ENCODE measurements around the gene TBC1D10B. TPM values are rescaled to one million over a fixed set of nuclear protein-coding genes. Genes with fewer than 3 reads are reported as not detected.
"Not testable (repeated sequence)": the region's sequence is repeated elsewhere in the genome, so short reads cannot be mapped to it uniquely, and the experiment has no call there.

Gene TBC1D10B
- total and polyA plus RNA-seq, 7 donors, result 14.5 to 38.3 (median 24.6) TPM

- H3K9me3 ChIP-seq, H3K4me1 ChIP-seq, H3K36me3 ChIP-seq, H3K27me3 ChIP-seq: not testable (repeated sequence)
- intact Hi-C loops (cut with DNase I), result loop anchor here (1.0 to 5.0 kb wide), 2 partner anchors 17 to 72 kb away; partner anchors contain the start of gene ZNF771
- 0% methylated on average over 70 of the region's 70 CpGs for WGBS, 2 donors
- peak; percentile 92 for DNase-seq
- H3K27ac ChIP-seq, result peak overlapping the region; percentile 94 to 99 (median 96)
- TF ChIP-seq POLR2AphosphoS5 (IDR thresholded peaks at IDR 0.05) (peak; percentile 43 to 83 (median 82)), POLR2A (IDR thresholded peaks at IDR 0.05) (peak; percentile 63 to 73)
- H3K4me3 ChIP-seq, result peak overlapping the region; percentile 69 to 98 (median 72)
Observed at GRCh38 chr16:30335028-30335597, 35.2 kb downstream of the TBC1D10B start.

GRCh38 chr16:30334473-30334989 is 35.8 kb downstream of the TBC1D10B start:
- H3K4me1 ChIP-seq; H3K27me3 ChIP-seq; H3K36me3 ChIP-seq; H3K9me3 ChIP-seq; intact Hi-C loops (cut with DNase I): not testable (repeated sequence)
- peak; percentile 90 for DNase-seq
- peak overlapping the region; percentile 94 to 99 (median 96) for H3K27ac ChIP-seq
- 0% methylated on average over 28 of the region's 33 CpGs for WGBS, 2 donors
- H3K4me3 ChIP-seq, result peak overlapping the region; percentile 69 to 98 (median 72)

GRCh38 chr16:30324220-30324619 is 46.1 kb downstream of the TBC1D10B start:
- H3K4me1 ChIP-seq; H3K27me3 ChIP-seq; intact Hi-C loops (cut with DNase I); H3K36me3 ChIP-seq; H3K9me3 ChIP-seq; DNase-seq; H3K27ac ChIP-seq; H3K4me3 ChIP-seq: not testable (repeated sequence)
- 94 to 96% methylated on average over 6 of the region's 6 CpGs for WGBS, 2 donors

- H3K36me3 ChIP-seq; H3K9me3 ChIP-seq; H3K4me3 ChIP-seq; H3K4me1 ChIP-seq; H3K27me3 ChIP-seq; intact Hi-C loops (cut with DNase I); H3K27ac ChIP-seq; DNase-seq: not testable (repeated sequence)
- 51 to 81% methylated on average over 2 of the region's 2 CpGs for WGBS, 2 donors
Observed at GRCh38 chr16:30318647-30319046, 51.6 kb downstream of the TBC1D10B start.

GRCh38 chr16:30310937-30311336 is 59.4 kb downstream of the TBC1D10B start:
- H3K36me3 ChIP-seq; DNase-seq; H3K27ac ChIP-seq; H3K4me1 ChIP-seq; H3K27me3 ChIP-seq; intact Hi-C loops (cut with DNase I); H3K4me3 ChIP-seq; H3K9me3 ChIP-seq: not testable (repeated sequence)
- WGBS, 2 donors, result 91% methylated on average over 3 of the region's 4 CpGs

- 89 to 95% methylated on average over 5 of the region's 5 CpGs for WGBS, 2 donors
- intact Hi-C loops (cut with DNase I), result not testable (repeated sequence)
Observed at GRCh38 chr16:30309255-30309654, 61.0 kb downstream of the TBC1D10B start.

More at GRCh38 chr16:30309255-30309654, 61.0 kb downstream of the TBC1D10B start:
- not testable (repeated sequence) for H3K4me3 ChIP-seq, H3K36me3 ChIP-seq, H3K27me3 ChIP-seq, H3K9me3 ChIP-seq, H3K27ac ChIP-seq, DNase-seq, H3K4me1 ChIP-seq

Small RNA genes lying within 50 kb of the gene (small RNA-seq; reads per million reads assigned to genes)
- 0 to 0.54 (median 0) reads per million in 3 donors for gene RF00406

Other genes starting within 250 kb of the TBC1D10B start
- 10 to 100 TPM; 43.8 to 59.9 (median 57.6) TPM for gene MAPK3, start 247.3 kb downstream of the TBC1D10B start, total RNA-seq
- gene MAPK3, start 247.3 kb downstream of the TBC1D10B start, polyA plus RNA-seq, result 100 to 1,000 TPM; 214 to 365 (median 321) TPM
- 10 to 100 TPM; 14.7 to 28.0 (median 24.4) TPM for gene CORO1A, start 186.9 kb downstream of the TBC1D10B start, total RNA-seq
- 100 to 1,000 TPM in 1 of 3 donors, 10 to 100 TPM in 2; 35.8 to 309 (median 40.2) TPM for gene CORO1A, start 186.9 kb downstream of the TBC1D10B start, polyA plus RNA-seq
- gene BOLA2B, start 176.8 kb downstream of the TBC1D10B start, total RNA-seq, result 100 to 1,000 TPM in 3 of 4 donors, 10 to 100 TPM in 1; 35.4 to 186 (median 152) TPM
- gene BOLA2B, start 176.8 kb downstream of the TBC1D10B start, polyA plus RNA-seq, result 100 to 1,000 TPM; 414 to 509 (median 434) TPM
- gene SLX1A, start 176.6 kb downstream of the TBC1D10B start, total RNA-seq, result 10 to 100 TPM; 12.0 to 29.6 (median 18.1) TPM
- gene SLX1A, start 176.6 kb downstream of the TBC1D10B start, polyA plus RNA-seq, result 10 to 100 TPM; 46.8 to 77.9 (median 61.9) TPM
- 10 to 100 TPM in 3 of 4 donors, 1 to 10 TPM in 1; 8.0 to 26.9 (median 20.3) TPM for gene SULT1A3, start 171.2 kb downstream of the TBC1D10B start, total RNA-seq
- gene SULT1A3, start 171.2 kb downstream of the TBC1D10B start, polyA plus RNA-seq, result 10 to 100 TPM; 17.4 to 21.0 (median 20.1) TPM
- 1 to 10 TPM in 3 of 4 donors, under 1 TPM in 1; 0.82 to 5.3 (median 2.6) TPM for gene NPIPB13, start 122.0 kb downstream of the TBC1D10B start, total RNA-seq
- gene NPIPB13, start 122.0 kb downstream of the TBC1D10B start, polyA plus RNA-seq, result 1 to 10 TPM in 1 of 3 donors, under 1 TPM in 2; 0.60 to 6.9 (median 0.92) TPM
- gene CD2BP2, start 15.2 kb downstream of the TBC1D10B start, total RNA-seq, result 10 to 100 TPM; 29.9 to 57.3 (median 43.0) TPM
- gene CD2BP2, start 15.2 kb downstream of the TBC1D10B start, polyA plus RNA-seq, result 10 to 100 TPM; 45.0 to 51.8 (median 48.0) TPM
- gene MYL11, start 4.3 kb upstream of the TBC1D10B start, total RNA-seq, result not detected
- gene MYL11, start 4.3 kb upstream of the TBC1D10B start, polyA plus RNA-seq, result not detected
- gene SEPTIN1, start 12.1 kb upstream of the TBC1D10B start, total RNA-seq, result 1 to 10 TPM in 3 of 4 donors, under 1 TPM in 1; 0.82 to 5.8 (median 1.9) TPM
- 10 to 100 TPM in 1 of 3 donors, 1 to 10 TPM in 2; 1.2 to 46.6 (median 2.4) TPM for gene SEPTIN1, start 12.1 kb upstream of the TBC1D10B start, polyA plus RNA-seq
- gene ZNF48, start 24.9 kb upstream of the TBC1D10B start, total RNA-seq, result 10 to 100 TPM in 3 of 4 donors, 1 to 10 TPM in 1; 8.1 to 12.8 (median 11.4) TPM
- gene ZNF48, start 24.9 kb upstream of the TBC1D10B start, polyA plus RNA-seq, result 1 to 10 TPM; 2.4 to 5.9 (median 2.8) TPM
- 10 to 100 TPM; 17.4 to 30.7 (median 20.3) TPM for gene ZNF771, start 37.1 kb upstream of the TBC1D10B start, total RNA-seq
- gene ZNF771, start 37.1 kb upstream of the TBC1D10B start, polyA plus RNA-seq, result 1 to 10 TPM; 2.5 to 5.2 (median 3.0) TPM
- 10 to 100 TPM; 10.5 to 19.9 (median 16.5) TPM for gene DCTPP1, start 59.5 kb upstream of the TBC1D10B start, total RNA-seq
- gene DCTPP1, start 59.5 kb upstream of the TBC1D10B start, polyA plus RNA-seq, result 100 to 1,000 TPM; 140 to 175 (median 156) TPM
- gene SEPHS2, start 75.4 kb upstream of the TBC1D10B start, total RNA-seq, result 10 to 100 TPM; 25.0 to 32.3 (median 25.3) TPM
- 100 to 1,000 TPM in 2 of 3 donors, 10 to 100 TPM in 1; 80.5 to 213 (median 175) TPM for gene SEPHS2, start 75.4 kb upstream of the TBC1D10B start, polyA plus RNA-seq
- gene ITGAL, start 102.2 kb upstream of the TBC1D10B start, total RNA-seq, result 1 to 10 TPM; 1.1 to 3.8 (median 2.6) TPM
- 10 to 100 TPM in 1 of 3 donors, 1 to 10 TPM in 1, under 1 TPM in 1; 0.60 to 20.7 (median 2.8) TPM for gene ITGAL, start 102.2 kb upstream of the TBC1D10B start, polyA plus RNA-seq
- gene ZNF768, start 156.1 kb upstream of the TBC1D10B start, total RNA-seq, result 10 to 100 TPM; 32.4 to 55.9 (median 42.7) TPM
- 10 to 100 TPM; 46.2 to 61.0 (median 54.8) TPM for gene ZNF768, start 156.1 kb upstream of the TBC1D10B start, polyA plus RNA-seq
- 10 to 100 TPM; 10.3 to 15.5 (median 13.1) TPM for gene ZNF747, start 164.4 kb upstream of the TBC1D10B start, total RNA-seq
- 10 to 100 TPM in 1 of 3 donors, 1 to 10 TPM in 2; 6.0 to 12.0 (median 8.3) TPM for gene ZNF747, start 164.4 kb upstream of the TBC1D10B start, polyA plus RNA-seq
- gene ZNF764, start 187.9 kb upstream of the TBC1D10B start, total RNA-seq, result 1 to 10 TPM; 6.1 to 8.6 (median 8.1) TPM
- gene ZNF764, start 187.9 kb upstream of the TBC1D10B start, polyA plus RNA-seq, result 1 to 10 TPM; 3.5 to 7.7 (median 4.8) TPM
- 10 to 100 TPM; 21.9 to 32.8 (median 25.4) TPM for gene ZNF688, start 201.2 kb upstream of the TBC1D10B start, total RNA-seq
- 10 to 100 TPM; 16.7 to 22.8 (median 18.0) TPM for gene ZNF688, start 201.2 kb upstream of the TBC1D10B start, polyA plus RNA-seq
- gene ZNF785, start 215.2 kb upstream of the TBC1D10B start, total RNA-seq, result 10 to 100 TPM in 1 of 4 donors, 1 to 10 TPM in 3; 5.9 to 19.9 (median 7.9) TPM
- gene ZNF785, start 215.2 kb upstream of the TBC1D10B start, polyA plus RNA-seq, result 1 to 10 TPM in 2 of 3 donors, under 1 TPM in 1; 0.92 to 9.5 (median 2.4) TPM
- gene ZNF689, start 239.9 kb upstream of the TBC1D10B start, total RNA-seq, result 10 to 100 TPM in 1 of 4 donors, 1 to 10 TPM in 3; 7.9 to 10.3 (median 9.8) TPM
- 1 to 10 TPM; 3.6 to 5.2 (median 4.9) TPM for gene ZNF689, start 239.9 kb upstream of the TBC1D10B start, polyA plus RNA-seq

Data from sigmoid colon (tissue), 7 donors.